Uterus (tissue), 2 donors: ENCODE data around the gene EPS8L1.

Source experiments
- POLR2A ChIP-seq, 2 donors: fragments of 450-650 bp; IDR thresholded peaks; one replicate each; pipeline ENCODE4 v1.6.1; 2016; ENCODE audit warnings: antibody characterized with exemption in 2 of 2, mild to moderate bottlenecking in 1 of 2, moderate library complexity in 1 of 2
- TF ChIP-seq, protein P1 (sequence below), 4 experiments: fragments of 200-600 bp in 2 of 4; fragments of 450-650 bp in 2 of 4; sonication (generic) in 2 of 4; IDR thresholded peaks; one replicate each; pipeline ENCODE4 v1.5.1; 2016 to 2019; ENCODE audit warnings: antibody characterized with exemption in 4 of 4, mild to moderate bottlenecking in 2 of 4, moderate library complexity in 1 of 4

DNA sequence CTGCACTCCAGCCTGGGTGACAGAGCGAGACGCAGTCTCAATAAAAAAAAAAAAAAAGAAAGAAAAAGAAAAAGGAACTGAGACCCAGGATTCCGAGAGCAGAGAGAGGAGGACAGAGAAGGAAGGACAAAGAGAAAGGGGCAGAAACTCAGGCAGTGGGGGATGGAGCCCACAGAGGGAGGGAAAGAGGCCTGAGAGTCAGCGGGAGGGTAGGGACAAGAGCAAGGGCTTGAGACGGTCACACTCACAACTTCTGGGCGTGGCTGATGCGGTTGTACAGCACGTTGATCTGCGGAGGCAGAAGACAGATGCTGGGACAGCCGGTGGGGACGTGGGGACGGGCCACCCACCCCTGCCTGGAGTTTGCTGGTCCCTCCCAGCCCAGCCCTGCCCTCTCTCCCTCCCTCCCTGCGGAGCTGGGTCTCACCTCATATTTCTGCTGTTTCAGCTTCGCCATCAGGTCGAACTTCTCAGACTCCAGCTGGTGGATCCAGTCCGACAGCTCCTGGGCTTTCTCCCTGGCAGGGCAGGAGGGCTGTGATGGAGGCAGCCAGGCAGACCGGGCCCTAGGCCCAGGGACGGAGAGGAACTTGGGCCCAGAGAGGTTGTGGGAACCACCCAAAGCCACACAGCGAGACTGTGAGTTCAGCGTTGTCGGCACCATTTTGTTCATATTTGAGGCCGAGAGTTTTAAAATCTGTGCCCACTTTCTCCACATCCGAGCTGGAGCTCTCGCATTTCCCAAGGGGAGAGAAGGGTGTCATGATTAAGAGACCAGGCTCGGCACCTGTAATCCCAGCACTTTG, 58.2 kb downstream of the EPS8L1 start:
- TF ChIP-seq, protein P1, sequence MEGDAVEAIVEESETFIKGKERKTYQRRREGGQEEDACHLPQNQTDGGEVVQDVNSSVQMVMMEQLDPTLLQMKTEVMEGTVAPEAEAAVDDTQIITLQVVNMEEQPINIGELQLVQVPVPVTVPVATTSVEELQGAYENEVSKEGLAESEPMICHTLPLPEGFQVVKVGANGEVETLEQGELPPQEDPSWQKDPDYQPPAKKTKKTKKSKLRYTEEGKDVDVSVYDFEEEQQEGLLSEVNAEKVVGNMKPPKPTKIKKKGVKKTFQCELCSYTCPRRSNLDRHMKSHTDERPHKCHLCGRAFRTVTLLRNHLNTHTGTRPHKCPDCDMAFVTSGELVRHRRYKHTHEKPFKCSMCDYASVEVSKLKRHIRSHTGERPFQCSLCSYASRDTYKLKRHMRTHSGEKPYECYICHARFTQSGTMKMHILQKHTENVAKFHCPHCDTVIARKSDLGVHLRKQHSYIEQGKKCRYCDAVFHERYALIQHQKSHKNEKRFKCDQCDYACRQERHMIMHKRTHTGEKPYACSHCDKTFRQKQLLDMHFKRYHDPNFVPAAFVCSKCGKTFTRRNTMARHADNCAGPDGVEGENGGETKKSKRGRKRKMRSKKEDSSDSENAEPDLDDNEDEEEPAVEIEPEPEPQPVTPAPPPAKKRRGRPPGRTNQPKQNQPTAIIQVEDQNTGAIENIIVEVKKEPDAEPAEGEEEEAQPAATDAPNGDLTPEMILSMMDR (IDR thresholded peaks at IDR 0.05): no peak
- no peak for TF ChIP-seq POLR2A (IDR thresholded peaks at IDR 0.05)
